GM12891 (cell line): ENCODE data around the gene TSHZ2.

Experiments used
- PAX5 ChIP-seq: IDR thresholded peaks from 2 replicates; pipeline ENCODE4 v1.6.1; 2011; ENCODE audit warnings: low read length, moderate library complexity, mild to moderate bottlenecking; ENCODE audit not compliant: insufficient read depth, severe bottlenecking
- POLR2A ChIP-seq: IDR thresholded peaks from 2 replicates; pipeline ENCODE4 v1.6.1; 2011; ENCODE audit warnings: low read depth, low read length, control low read depth
- POLR2AphosphoS5 ChIP-seq: IDR thresholded peaks from 2 replicates; pipeline ENCODE4 v1.6.1; 2011; ENCODE audit warnings: low read depth, low read length, control low read depth
- POU2F2 ChIP-seq: IDR thresholded peaks from 2 replicates; pipeline ENCODE4 v1.6.1; 2011; ENCODE audit warnings: low read depth, mild to moderate bottlenecking, control low read depth, low read length, moderate library complexity
- SPI1 ChIP-seq: IDR thresholded peaks from 2 replicates; pipeline ENCODE4 v1.6.1; 2011; ENCODE audit warnings: low read depth, low read length, control low read depth
- TAF1 ChIP-seq: IDR thresholded peaks from 2 replicates; pipeline ENCODE4 v1.6.1; 2011; ENCODE audit warnings: low read depth, low read length, control low read depth

- TF ChIP-seq POLR2A = no peak
- no peak for TF ChIP-seq TAF1
- TF ChIP-seq POLR2AphosphoS5 = no peak
- no peak for TF ChIP-seq SPI1
- TF ChIP-seq POU2F2 = no peak
- no peak for TF ChIP-seq PAX5
Measured at GRCh38 chr20:52999040-52999439, 26.9 kb downstream of the TSHZ2 start.
